ENCODE data around the gene TFPI.

Gene TFPI

DNA sequence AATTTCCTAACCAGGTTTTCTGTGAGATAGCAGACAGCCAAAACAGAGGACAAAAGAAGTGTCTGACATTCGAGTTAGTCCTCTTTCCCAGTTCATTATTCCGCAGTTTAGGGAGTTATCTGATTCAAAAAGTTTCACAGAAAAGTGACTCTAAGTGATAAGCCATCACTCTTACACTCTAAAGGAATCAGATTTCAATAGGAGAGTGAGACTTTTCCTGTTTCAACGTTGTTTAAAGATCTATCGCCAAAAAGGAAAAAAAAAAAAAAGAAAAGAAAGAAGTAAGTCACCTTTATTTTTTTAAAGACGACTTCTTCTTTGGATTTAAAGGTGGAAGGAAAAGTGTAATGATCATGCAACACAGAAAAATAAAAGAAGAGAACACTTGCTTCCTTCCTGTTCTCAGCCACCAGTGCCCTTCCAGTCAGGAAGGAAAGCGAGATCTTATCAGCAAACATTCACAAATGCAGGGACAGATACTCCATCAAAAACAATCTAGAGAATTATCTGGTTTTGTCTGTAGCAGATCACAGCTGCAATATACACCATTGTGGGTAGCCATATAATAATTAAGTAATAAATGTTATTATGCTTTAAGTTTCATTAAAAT lies 49.8 kb downstream of the TFPI start:
- no peak for DNase-seq (ENCODE audit: low read depth in 2 of 2)

DNA sequence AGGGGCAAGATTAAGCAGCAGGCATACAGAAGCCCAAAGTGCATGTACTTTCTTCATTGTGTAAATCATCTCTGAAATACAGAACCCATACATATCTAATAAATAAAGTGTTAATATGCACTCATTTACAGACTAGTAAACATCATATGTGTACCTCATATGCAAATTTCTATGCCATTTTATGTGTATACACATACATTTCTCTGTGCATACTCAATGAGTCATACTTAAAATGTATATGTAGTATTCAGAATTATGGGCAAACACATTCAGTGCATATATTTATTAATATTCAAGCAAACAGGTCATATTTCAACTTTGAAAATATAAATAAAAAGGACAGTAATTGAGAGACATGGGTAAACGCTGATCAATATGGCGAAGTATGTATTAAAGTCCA lies 50.5 kb downstream of the TFPI start:
- no peak for DNase-seq (ENCODE audit: low read depth in 2 of 2)

DNA sequence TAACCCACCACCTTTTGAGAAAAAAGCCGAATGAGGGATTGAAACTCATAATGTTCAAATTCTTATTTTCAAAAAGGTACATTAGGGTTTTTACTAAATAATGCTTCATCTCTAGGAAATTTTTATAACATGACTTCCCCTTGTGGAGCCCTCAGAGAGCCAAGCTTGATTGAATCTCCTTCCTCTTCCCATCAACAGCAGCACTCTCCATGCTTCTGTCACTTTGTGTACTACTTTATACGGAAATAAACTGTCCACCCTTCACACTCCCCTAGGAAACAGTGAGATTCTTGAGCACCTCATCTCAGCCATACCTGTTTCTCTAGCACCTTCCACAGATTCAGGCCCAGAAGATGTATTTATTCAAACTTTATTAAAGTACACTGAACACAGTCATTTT lies 51.8 kb downstream of the TFPI start:
- no peak for DNase-seq (ENCODE audit: low read depth in 2 of 2)

DNA sequence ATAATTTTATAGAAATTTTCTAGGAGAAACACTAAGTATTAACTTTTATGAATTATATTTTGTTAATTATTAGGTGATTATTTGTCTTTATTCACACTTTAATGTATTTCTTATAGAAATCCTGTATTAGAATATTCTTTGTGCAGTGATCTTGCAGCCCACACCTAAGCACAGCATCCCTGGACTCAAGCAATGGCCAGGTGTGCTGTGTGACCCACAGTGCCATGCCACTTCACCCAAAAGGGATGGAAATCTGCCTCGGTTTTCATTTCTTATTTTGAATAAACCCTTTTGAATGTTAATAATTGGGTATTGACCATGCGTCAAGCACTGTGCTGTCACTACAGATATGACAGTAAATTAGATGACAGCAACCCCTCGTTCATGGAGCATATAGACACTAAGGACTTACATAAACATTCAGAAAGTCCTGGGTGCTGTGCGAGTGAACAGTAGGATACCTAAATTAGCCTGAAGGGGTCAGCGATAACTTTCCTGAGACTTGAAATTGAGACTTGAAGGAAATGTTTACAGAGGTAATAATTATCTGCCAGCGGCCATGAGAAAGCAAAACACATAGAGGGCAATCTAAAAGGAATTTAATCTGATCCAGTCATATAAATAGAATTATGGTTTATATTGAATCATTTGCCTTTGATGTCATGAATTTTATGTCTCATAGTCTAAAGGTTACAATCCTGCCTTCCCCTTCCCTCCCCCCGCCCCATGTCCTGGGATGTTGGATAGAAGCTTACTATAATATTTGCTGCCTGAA lies 53.5 kb downstream of the TFPI start:
- no peak for DNase-seq (ENCODE audit: low read depth in 2 of 2)

DNA sequence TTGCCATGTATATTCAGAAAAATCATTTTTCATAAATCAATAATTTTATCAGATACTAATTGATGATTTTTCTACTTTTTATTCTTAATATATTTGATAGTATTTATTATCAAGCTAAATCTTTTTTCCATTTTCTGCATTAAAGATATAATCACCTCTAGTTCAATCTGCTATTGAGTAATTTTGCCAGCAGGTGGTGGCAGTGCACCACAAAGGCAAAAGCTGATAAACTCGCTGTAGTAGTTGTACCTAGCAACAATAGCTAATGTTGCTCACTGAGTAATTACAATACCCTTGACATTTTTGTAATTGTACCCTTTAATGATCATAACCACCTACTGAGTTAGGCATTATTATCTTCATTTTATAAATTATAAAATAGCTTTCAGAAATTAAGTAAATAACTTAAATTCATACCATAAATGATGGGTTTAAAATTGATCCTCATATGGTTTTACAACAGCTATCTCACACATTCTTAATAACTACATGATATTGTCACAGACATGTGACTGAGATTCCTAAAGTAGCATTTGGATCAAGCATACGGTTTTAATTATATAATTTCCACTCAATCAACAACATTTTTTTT lies 54.2 kb downstream of the TFPI start:
- no peak for DNase-seq (ENCODE audit: low read depth in 2 of 2)

DNA sequence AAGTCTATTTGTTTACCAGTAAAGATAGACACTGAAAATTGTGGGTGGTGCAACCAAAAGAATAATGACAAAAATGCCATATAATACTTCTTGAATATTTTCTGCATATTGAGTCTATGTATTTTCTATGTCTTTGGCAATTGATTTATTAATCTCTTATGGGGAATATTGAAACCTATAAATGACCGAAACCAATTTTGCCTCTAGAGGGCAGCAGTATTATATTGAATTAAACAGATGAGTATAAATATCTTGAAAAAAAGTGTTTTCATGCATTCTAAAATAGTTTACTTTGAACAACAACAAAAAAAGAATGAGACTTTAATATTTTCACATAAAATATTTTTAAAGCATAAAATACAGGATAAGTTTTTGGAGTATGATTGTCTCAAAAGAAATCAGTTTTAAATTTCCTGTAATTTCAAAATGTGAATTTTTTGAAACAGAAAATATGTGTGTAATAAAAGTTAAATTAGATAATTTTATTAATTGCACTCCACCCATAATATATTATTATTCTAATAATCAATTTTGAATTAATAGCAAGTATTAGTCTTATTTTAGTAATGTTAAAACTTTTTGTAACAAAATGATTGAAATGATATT lies 56.3 kb downstream of the TFPI start:
- no peak for DNase-seq (ENCODE audit: low read depth in 2 of 2)

DNA sequence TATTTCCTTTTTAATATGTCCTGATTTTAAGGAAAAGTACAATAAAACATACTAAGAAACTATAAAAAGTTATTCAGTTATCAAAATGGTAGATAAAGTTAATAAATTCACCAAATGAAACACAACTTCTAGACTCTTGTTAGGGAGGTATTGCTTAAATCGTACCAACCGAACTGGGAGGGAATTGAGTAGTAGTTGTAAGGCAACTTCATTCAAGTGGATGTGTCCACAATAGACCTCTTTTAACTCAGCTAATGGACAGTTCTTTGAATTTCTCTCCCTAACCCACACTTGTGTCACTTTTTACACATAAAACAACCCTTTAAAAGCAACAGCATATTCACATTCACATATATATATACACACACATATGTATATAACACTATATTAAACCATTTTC lies 57.1 kb downstream of the TFPI start:
- DNase-seq (ENCODE audit: low read depth in 2 of 2) = no peak

DNA sequence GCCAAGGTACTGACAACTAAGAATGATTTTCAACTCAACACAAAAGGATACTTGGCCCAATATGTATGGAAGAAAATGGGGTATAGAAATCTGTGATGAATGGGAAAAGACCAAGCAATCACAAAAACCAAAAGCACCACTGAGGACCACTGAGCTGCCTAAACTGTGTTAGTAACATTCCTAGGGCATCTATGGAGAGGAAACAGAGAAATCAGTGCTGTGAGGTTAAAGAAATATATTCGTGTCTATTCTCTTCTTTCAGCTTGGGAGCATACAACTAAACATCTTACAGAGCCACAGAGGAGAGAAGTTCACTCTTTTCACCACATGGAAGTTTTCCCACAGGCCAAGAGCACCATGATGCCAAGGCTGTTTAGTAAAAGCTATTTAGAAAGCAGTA lies 58.9 kb downstream of the TFPI start:
- no peak for DNase-seq (ENCODE audit: low read depth in 2 of 2)

DNA sequence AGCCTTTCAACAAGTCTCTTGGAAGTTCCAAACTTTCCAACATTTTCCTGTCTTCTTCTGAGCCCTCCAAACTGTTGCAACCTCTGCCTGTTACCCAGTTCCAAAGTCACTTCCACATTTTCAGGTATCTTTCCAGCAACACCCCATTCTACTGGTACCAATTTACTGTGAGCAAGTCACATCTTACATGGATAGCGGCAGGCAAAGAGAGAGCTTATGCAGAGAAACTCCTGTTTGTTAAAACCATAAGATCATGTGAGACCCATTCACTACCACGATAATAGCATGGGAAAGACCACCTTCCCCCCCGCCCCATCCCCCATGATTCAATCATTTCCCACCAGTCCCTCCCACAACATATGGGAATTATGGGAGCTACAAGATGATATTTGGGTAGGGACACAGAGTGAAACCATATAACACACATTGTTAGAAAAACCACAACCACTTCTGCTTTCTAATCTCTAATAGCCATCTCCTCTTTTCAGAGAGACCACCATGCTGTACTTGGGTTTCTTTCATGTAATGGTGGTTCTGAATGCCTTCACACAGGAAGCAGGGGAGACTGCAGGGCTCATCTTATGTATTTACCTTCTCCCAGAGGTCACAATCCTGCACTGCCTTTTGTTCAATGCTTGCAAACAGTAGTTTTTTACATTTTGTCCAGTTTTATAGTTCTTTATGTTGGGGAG lies 60.2 kb downstream of the TFPI start:
- no peak for DNase-seq (ENCODE audit: low read depth in 2 of 2)

DNA sequence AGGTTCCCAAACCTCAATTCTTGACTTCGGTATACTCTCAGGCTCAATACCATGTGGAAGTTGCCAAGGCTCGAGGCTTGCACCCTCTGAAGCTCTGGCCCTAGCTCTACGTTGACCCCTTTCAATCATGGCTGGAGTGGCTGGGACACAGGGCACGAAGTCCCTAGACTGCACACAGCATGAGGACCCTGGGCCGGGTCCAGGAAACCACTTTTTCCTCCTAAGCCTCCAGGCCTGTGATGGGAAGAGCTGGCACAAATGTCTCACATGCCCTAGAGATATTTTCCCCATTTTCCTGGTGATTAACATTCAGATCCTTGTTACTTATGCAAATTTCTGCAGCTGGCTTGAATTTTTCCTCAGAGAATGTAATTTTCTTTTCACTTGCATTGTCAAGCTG lies 61.1 kb downstream of the TFPI start:
- DNase-seq (ENCODE audit: low read depth in 2 of 2) = no peak

DNA sequence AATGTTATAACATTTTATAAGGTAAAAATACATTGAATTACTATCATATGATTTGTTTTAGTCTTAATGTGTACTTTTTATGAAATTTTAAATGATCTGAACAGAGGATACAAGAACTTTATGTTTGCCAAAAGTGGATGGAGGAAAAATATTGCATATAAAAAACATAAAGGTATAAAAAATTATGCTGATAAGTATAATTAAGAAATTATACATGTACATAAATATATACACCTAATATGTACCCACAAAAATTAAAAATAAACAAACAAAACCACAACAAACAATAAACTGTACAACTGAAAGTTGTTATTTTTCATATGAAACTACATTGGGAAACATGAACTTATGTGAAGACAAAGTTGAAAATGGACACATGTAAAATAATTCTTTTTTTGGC lies 68.0 kb downstream of the TFPI start:
- DNase-seq (ENCODE audit: low read depth in 2 of 2) = no peak

DNA sequence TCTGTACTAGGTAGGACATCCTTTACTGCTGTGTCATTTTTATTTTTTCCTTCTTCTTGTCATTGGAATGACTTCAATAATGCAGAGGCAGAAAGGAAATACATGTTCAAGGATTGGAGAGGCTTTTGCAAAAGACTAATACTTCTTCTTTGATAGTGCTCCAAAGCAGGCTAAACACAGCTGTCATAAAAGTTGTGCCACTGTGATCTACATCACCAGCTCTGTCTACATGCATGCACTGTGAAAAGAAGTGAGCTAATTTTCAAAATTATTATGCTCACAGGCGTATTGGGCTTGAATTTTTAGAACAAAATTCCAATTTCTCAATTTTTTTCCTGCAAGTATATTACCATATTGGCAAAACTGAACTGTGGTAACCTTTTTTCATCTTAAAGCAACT lies 68.7 kb downstream of the TFPI start:
- DNase-seq (ENCODE audit: low read depth in 2 of 2) = no peak

DNA sequence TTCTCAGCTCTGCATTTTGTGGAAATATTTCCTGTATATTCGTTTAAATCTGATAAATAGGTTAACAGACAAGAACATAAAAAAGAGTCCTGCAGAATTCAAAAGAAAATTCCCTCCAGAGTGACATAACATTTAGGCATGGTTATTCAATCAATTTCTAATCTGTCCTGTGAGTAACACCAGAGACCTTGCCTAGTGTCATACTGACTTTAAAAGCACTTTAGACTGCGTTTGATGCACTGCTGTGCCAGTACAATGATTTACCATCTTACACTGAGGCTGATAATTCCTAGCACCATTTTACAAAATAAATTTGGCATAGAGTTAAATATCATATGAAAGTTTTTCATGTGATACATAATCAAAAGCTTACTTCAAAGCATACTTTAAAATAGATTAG lies 70.7 kb downstream of the TFPI start:
- DNase-seq (ENCODE audit: low read depth in 2 of 2) = no peak

DNA sequence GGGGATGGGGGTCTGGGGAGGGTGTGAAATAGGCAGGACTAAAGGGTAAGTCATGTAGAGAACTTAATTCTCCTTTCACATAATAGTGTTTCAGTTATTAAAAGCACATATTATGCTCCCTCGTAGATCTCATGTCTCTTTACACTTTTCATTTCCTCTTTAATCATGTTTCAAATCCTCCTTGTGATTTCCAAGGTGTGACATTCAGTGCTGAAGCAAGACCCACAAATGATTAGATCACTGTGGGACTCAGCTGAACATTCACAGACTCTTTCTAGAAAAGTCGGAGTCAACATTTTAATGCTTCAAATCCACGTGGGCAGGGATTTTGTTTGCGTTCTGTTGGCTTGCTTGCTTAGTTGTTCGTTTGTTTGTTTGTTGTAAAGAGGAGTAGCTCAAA lies 71.4 kb downstream of the TFPI start:
- DNase-seq (ENCODE audit: low read depth in 2 of 2) = no peak

DNA sequence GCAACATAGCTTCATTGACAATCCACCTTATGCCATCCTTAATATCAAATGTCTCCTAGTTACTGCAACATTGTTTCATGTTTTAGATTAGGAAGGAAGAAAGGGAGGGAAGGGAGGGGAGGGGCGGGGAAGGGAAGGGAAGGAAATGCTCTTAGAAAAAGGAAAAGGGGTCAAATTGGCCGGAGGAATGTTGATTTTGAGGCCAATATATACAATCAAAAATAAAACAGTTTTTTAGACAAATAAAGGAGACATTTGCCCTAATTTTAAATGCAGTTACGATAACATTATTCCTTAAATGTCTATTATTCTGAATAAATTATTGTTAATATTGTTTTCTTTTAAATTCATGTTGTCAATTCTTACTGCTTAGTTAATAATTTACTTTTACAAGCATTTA lies 72.7 kb downstream of the TFPI start:
- no peak for DNase-seq (ENCODE audit: low read depth in 2 of 2)

DNA sequence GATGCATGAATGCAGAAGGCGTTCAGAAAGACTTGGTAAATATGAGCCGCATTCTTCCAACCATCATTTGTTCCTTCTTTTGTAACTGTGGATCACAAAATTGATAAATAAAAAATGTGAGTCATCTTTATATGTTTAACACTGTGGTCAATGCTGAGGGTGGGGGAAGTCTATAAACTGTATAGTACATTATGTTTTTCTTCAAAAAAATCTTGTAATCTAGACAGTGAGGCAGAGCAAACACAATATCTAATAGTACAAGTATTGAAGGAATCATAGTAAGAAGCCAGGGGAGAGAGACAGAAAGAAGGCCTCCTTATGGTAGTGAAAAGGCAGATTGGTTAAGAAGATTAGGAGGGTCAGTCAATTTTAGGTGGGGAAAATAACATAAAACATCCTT lies 75.5 kb downstream of the TFPI start:
- no peak for DNase-seq (ENCODE audit: low read depth in 2 of 2)

DNA sequence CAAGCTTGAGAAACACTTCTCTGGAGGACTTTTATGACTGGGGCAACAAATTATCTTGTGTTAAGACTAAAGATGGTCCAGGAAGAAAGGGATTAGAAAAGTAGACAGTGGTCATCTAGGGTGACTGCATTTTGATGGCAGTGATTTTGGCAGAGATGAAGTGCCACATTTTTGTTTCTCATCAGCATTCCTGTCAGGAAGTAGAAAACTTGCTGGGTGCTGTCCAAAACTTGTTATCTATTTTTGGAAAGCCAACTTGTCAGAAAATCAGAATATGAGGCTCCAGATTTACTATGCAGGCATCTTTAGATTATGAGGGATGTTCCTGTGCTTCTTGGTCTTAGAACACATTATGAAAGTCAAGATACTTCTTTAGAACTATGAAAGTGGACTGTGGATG lies 77.2 kb downstream of the TFPI start:
- no peak for DNase-seq (ENCODE audit: low read depth in 2 of 2)

DNA sequence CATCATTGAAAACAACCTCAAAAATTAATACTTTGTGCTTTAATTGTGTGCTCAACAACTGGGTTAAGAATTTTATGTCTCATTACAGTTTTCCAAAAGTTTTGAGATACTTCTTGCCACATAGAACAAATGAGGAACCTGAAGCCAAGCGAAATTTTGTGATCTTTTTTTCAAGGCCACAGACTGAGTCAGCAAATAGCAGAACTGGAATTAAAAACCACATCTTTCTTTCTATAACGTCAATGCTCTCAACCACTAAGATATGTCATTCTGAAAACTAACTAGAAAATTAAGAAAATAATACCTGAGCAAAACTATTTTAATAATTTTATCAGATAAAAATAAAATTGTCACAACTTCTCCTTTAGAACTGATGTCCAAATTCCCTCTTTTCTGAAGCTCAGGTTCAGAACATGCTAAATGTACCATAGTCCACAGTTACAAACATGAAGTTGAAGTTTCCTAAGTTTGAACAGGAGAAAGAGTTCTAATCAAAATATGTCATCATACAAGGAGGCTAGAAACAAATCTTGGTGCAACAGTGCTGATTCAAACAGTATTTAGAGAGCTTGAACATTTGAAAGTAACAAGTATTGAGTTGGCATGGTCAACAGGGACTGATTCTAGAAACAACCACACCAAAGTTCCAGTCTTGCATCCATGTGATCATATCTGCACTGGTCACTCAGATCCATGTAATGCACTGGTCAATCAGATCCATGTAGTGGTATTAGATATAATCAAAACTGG lies 78.6 kb downstream of the TFPI start:
- no peak for DNase-seq (ENCODE audit: low read depth in 2 of 2)

DNA sequence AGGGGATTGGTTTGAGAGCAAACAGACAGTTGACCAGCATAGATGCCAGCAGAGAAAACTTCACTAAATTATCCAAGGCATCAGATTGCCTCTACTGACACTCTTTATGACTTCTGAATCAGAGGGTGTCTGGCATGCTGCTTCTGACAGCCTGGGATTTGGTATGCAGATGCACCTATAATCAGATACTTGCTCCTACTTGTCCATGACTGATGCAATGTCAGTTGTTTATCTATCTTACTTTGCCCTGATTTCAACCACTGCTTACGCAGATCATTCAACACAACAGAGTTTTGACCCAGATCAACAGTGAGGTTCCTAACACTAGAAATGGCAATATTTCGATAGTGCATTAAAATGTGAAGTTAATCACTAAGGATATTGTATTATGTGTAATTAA lies 83.5 kb downstream of the TFPI start:
- DNase-seq (ENCODE audit: low read depth in 2 of 2) = no peak

DNA sequence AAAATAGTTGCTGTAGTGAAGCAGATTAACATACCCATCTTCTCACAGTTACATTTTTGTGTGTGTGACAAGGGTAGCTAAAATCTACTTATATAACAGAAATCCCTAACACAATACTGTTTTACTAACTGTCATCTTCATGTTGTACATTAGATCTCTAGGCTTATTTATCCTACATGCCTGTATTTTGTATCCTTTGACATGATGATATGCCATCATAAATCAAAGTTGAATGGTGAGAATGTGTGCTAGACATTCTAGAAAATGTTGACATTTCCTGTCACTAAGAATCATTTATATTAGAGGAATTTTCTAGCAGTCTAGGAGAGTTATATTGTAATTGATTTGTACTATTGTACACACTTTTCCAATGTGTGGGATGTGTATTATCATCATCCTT lies 84.7 kb downstream of the TFPI start:
- DNase-seq (ENCODE audit: low read depth in 2 of 2) = no peak

DNA sequence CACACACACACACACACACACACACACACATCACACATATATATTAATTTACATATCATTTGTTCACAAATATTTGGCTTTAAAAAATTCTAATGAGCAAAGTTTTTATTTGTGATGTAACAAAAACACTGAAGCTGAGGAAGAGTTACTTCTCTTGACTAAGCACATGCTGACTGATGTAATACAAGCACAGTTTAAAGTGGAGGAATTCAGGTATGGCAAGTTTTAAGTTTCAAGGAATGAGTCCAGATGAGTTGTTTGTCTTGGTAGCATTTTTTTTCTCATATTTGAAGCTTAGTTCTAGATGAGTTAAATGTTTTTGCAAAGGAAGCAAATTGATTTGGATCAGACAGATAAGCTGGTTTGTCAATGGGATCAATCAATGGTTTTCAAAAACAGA lies 86.0 kb downstream of the TFPI start:
- DNase-seq (ENCODE audit: low read depth in 2 of 2) = no peak

All from stimulated activated CD8-positive, alpha-beta memory T cell treated with anti-CD3 and anti-CD28 coated beads, Interleukin-7, amount 100 ng/mL, for 4 hours (primary cell).